GM19467 (cell line): ENCODE measurements around the gene ITPRIP.

Source experiments
- ATAC-seq: cut with Tn5 transposase; IDR thresholded peaks from one replicate; pipeline ENCODE4 v1.9.1; 2021; ENCODE audit warnings: mild to moderate bottlenecking, moderate library complexity; ENCODE audit not compliant: unreplicated experiment

ITPRIP gene, protein sequence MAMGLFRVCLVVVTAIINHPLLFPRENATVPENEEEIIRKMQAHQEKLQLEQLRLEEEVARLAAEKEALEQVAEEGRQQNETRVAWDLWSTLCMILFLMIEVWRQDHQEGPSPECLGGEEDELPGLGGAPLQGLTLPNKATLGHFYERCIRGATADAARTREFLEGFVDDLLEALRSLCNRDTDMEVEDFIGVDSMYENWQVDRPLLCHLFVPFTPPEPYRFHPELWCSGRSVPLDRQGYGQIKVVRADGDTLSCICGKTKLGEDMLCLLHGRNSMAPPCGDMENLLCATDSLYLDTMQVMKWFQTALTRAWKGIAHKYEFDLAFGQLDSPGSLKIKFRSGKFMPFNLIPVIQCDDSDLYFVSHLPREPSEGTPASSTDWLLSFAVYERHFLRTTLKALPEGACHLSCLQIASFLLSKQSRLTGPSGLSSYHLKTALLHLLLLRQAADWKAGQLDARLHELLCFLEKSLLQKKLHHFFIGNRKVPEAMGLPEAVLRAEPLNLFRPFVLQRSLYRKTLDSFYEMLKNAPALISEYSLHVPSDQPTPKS

DNA sequence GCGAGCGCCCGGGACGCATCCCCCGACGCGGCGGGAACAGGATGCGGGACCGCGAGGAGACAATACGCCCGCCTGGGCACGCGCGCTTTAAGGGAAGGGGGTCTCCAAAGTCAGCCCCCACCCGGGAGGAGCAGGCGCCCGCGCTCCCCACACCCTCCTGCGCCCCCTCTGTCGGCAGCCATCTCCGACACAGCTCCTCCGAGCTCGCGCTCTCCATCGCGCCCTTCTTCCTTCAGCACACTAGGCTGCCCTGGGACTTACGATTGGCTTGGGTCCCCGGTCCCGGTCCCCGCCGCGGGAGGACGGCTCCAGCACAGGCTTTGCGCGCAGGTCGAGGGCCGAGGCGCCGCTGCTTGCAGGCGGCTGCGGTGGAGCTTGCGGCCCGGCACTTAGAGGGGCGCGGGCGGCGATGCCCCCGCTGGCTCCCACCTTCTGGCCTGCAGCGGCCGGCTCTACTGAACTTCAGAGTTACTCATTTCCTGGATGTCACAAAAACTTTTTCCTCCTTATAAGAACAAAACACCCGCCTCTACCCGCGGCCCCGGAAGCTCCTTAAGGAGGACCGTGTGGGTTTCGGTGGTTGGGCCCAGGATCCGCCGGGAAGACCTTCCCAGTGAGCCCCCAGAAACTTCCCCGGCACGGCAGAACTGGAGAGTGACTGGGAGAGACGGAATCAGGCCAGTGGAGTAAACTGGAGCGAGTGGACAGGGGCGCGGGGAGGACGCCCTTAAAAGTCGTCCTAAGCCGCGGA is at the start of gene ITPRIP:
ITPRIP (minus strand) TSS at position 481 of the 751 bp plus-strand sequence. CDS start 22,414 bp downstream, outside the sequence.
- peak; percentile 69 for ATAC-seq

DNA sequence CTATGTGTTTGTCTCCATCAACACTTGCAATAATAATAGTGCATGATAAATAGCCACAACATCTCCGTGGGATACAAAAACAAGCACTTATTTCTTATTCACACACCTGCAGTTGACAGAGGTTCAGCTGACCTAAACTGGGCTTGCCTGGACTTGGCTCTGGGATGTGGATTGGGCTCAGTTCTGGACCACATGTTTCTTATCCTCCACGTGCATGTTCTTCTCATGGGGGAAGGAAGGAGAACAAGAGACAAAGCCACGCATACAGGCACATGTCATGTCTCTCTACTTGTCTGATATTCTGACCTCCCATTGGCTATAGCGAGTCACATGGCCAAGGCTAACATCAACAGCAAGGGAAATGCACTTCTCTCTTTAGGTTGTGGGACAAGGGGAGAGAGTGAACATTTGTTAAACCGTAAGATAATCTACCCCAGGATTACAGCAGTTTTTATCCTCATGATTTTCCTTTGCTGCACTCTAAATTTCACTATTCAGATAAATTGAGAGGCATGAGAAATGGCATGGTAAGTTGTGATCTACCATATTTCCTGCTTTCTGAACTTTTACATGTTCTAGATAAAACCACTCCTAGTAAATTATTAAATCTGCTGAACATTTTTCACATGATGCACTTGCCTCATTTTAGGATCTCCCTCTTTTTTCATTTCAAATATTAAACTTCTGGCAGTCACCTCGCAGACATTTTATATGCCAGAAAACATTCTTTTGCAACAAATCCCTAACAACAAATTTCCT is 49.0 kb upstream of the ITPRIP start:
- ATAC-seq = peak; percentile 85

DNA sequence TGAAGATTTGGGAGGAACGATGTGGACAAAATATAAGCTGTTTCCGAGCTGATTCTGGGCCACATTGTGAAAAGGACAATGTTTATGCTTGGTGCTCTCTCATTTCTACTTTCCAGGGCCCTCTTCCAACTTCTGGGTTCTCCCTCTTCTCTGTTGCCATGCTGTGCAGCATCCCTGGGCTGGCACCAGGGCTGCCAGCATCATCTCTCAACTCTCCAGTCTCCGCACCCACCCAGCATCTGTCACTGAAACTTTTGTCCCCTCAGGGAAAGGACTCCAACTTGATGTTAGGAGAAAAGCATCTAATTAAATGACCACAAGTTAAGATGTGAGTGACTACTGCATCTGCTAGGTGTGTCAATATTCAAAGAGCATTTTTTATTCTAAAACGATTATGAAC is 42.1 kb upstream of the ITPRIP start:
- ATAC-seq = no peak

DNA sequence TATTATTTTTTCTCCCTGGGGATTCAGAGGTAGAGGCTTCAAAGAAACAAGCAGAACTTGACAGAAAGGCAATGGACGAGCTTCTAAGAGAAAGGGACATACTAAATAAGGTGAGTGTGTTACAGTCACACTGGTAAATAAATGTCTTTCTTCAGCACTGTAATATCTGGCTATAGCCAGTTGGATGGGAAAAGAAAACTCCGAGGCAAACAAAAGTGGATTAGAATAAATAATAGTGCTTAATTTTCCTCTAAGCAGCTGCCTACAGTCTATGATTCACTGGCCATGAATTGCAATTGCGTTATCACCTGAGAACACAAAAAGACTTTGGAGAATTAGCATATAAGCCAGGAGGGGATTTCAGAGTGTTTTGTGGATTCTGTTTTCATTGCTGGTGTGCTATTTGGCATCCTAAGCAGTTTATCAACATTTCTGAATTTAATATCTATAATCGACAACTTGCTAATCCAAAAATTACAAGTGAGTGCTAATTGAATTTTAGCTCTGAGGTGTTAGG is 38.6 kb upstream of the ITPRIP start:
- no peak for ATAC-seq

DNA sequence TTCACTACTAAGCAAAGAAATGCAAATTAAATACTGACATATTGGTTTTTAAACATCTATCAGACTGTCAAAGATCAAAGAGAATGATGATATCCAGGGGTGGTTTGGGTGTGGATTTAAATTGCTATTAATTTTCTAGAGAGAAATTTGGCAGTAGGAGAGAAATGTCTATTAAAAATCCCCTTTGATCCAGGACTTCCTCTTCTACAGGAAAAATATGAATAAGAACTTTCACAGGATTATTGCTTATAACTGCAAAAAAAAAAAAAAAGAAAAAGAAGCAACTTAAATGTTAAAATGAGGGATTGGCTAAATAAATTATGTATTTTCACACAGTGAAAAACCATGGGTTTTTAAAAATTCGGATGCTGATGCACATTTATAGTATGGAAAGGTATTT is 36.3 kb upstream of the ITPRIP start:
- no peak for ATAC-seq

DNA sequence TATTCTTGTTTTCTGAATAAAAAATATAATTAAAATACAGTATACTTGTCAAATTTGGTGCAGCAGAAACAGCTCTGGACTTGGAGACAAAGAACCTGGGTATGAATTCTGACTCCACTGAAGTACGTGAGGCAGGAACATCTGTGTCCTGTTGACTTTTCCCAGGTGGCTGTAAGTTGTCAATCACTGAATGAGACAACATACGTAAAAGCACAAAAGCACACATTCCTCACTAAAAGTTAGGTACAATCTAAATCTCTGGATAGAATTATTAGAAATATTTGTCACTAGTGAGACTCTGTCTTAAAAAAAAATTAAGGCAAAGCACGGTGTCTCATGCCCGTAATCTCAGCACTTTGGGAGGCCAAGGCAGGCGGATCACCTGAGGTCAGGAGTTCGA is 33.5 kb upstream of the ITPRIP start:
- ATAC-seq = no peak

DNA sequence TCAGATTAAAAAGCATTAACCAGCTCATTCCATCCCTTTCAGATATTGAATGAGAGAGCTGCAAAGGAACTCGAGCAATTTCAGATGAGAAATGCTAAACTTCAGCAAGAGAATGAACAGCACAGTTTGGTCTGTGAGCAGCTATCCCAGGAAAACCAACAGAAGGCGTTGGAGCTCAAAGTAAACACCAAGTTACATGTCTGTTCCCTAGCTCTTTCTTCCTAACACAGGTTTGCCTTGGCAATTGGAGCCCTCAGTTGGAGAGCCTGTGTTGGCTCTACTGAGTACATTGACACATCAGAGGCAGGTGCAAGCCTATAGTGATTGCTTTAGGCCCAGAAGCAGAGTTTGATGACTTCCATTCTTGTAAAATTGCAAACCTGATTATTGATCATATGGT is 30.1 kb upstream of the ITPRIP start:
- ATAC-seq = no peak

DNA sequence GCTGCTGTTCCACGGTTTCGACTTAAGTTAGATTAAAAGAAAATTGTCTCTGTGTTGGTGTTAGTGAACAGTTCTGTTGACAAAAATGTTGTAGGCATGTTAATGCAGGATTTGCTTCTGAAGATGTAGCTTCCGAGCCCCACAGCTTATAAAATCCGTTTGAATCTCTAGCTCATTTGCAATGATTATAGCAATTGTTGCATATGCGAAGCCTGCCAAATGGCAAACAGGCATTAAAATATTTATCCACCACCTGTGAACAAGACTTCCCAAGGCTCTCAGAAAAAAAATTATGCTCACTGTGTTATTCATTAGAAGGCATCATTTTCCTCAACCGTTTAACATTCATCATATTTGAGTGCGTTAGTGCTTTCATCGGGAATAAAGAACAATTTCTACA is 29.6 kb upstream of the ITPRIP start:
- ATAC-seq = no peak

DNA sequence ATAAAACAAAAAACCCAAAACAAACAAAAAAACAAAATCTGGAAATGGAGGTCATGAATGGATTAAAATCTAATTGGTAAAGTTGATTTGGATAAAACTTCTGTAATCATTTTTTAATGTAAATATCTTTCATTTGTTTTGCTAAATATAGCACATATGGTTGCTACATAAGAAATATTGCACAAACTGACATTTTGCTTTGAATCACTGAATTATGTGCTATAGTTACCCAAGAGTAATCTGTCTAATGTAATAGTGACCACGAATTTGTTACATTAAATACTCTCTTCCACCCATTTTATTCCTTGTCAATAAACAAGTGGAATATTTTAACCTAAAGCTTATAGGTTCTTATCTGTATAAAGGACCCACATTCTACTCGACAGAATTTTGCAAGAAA is 21.5 kb upstream of the ITPRIP start:
- ATAC-seq = no peak

DNA sequence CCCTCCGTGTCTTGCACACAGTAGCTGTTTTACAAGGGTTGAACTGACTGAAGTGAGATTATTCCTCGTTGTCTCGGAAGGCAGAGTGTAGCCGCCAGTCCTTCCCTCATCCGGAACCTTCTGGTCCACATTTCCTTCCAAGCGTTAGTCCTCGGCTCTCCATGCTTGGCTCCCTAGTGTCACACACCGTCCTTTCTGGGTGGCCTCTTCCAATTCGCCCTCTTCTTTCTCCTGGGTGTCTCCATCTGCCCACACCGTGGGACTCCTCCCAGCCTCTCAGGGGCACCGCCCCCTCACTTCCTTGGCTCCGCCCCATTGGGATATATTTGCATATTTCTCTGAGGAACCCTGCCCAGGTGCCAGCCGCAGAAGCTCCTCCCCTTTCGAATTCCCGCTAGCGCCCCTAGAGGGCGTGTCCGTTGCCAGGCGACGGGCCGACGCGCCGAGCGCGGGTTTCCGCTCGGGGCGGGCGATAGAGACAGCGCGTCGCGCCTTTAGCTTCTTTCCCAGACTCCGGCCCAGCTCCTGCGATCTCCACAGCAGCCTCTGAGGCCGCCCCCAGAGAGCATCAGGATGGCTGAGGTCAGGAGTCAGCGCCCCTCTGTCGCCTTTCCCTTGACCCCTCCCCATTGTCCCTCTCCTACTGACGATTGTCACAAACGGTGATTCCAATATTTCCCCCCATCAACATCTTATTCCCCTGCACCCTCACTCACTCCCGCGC is 15.2 kb upstream of the ITPRIP start, which contains the start of gene CFAP58:
CFAP58 (plus strand) TSS at position 509 of the 724 bp plus-strand sequence; CDS start at position 574, 65 bp downstream.
- peak; percentile 65 for ATAC-seq

DNA sequence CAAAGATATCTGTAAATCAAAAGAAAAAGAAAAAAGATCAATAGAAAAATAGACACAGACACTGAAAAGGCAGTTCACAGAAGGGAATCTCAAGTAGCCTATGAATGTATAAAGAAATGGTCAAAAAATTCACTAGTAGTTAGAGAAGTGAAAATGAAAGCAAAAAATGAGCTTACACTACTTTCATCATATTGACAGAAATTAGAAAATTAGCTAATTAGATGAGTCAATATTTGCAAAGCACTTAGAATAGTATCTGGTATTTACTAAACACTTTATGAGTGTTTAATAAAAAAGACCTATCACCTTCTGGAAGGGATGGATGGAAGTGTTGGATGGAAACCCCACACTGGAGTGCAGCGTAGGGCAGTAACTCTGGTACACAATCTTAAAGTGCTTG is 13.7 kb upstream of the ITPRIP start:
- ATAC-seq = no peak

DNA sequence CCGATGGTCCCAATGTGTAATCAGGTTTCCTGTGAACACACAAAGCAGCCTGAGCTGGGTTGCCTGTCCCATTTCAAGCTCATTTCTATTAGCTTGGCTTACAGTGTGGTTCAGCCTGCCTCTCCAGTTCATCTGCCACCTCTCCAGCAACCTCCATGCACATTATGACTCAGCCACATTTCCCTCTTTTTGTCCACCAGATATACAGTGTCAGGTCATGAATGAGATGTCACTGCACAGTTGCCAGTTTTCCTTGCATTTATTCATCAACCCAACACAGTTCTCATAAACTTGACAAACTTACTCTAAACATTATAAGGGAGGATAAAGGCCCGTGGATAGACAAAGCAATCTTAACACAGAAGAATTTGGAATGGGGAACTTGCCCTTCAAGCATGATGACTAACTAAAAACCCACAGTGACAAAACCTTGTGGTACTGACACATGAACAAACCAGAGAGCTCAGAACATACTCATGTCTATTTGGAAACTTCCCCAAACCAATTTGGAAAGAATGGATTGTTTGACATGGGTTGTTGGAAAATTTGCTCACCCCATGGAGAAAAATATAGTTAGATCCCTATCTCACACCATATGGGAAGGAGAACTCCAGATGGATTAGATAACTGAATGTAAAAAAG is 12.9 kb upstream of the ITPRIP start:
- no peak for ATAC-seq

DNA sequence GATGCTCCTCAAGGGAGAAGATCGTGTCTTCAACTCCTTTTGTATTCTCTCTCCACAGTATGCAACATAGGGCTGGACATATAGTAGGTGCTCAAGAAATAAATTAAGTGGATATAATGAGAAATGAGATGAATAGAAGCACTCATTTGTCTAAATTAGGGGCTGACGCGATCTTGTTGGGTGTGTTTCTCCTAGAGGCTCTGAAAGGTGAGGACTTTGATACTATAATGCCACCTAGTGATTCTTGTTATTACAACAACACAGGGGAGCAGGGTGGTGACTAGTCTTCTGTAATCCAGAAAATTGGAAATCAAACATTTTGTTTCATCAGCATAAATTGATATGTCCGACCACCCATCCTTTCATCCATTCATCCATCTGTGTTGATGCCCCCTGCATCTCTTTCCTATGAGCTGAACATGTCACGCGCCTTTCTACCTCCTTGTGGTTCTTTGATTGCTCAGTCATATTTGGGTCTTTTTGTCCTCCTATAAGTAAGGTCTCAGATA is 11.9 kb upstream of the ITPRIP start:
- peak; percentile 46 for ATAC-seq

DNA sequence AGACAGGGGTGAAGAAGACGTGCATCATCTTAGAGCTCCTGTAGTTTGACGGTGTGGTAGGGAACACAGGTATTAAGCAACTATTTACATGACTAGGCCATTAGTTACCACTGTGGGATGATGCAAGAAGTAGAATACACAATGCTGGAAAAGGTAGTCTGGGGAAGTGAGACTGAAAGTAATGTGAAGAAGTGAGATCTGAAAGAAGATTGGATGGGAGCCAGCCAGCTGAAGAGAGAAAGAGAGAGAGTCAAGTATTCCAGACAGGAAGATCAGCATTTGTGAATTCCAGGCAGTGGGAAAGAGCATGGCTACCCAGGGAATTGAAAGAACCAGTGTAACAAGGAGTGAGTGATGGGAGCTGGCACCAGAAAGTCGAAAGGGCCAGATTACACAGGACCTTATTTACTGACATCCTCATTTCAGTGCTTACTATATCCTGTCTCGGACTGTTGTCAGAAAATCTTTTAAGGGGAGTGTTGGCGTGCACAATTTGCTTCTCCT is 11.4 kb upstream of the ITPRIP start:
- peak; percentile 40 for ATAC-seq

DNA sequence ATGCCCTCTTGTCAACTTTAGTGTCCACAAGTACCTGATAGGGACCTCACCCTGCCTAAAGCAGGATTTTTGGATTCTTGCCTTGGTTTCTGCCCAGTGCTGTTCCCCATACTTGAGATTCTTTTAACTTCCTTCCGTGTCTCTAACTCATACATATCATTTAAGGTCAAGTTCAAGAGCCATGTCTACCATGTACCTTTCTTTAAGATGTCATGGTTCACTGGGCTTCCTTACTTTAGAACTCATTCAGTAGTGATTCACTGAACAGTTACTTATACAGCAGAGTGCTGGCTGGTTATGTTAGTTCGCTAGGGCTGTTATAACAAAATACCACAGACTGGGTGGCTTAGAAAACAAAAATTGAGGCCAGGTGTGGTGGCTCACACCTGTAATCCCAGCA is 10.3 kb upstream of the ITPRIP start:
- no peak for ATAC-seq

DNA sequence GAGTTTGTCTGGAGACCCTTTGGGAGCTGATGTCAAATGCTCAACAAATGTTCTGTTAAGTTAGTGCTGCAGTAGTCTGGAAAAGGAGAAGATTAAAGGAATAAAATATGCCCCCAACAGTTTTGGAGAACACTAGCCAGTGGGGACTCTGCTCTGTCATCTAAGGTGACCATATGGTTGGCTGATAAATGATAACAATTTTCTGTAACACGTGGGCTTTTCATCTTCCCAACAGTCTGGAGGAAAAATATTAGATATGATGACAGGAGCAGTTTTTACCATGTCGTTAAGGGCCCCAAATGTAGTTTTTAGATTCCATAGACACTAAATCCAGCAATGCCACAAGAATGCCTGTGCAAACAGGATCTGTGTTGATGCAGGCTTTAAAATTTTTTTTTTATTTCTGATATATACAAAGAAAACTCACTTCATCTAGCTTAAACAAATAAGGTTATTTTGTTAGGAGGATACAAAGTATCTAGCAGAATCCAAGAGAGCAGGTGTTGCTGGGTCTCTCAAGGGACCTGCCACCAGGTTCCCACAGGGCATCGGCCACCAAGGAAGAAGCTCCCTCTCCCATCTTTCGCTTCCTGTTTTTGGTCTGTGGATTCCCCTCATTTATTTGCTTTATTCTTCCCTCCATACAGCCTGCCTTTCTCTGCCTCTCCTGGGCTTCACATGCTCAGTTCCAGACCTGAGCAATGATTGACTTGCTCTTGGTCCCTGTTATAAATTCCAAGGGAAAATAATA is 9.2 kb upstream of the ITPRIP start:
- ATAC-seq = no peak

DNA sequence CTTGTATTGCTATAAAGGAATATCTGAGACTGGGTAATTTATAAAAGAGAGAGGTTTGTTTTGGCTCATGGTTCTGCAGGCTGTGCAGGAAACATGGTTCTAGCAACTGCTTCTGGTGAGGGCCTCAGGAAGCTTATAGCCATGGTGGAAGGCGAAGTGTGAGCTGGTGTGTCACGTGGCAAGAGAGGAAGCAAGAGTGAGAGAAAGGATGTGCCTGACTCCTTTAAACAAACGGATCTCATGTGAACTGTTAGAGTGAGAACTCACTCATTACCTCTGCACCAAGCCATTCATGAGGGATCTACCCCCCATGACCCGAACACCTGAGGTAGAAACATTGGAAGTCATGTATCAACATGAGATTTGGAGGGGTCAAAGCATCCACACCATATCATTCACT is 7.7 kb upstream of the ITPRIP start:
- no peak for ATAC-seq

DNA sequence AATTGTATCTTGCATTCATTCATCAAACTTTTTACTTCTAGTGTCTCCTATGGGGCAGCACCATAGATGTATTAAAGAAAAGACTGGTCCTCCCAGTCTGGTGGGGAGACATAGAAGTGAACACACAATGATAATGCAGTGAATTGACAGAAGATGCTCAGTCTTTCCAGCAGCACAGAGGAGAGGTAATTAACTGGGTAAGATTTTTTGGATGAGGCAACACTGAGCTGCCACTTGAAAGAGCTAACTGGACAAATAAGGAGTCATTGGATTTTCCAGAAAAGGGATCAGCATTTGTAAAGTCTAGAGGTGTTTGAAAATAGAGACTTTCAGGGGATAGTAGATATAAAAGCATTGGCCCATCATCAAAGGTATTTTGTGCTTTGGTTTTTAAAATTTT is 7.2 kb upstream of the ITPRIP start:
- no peak for ATAC-seq

DNA sequence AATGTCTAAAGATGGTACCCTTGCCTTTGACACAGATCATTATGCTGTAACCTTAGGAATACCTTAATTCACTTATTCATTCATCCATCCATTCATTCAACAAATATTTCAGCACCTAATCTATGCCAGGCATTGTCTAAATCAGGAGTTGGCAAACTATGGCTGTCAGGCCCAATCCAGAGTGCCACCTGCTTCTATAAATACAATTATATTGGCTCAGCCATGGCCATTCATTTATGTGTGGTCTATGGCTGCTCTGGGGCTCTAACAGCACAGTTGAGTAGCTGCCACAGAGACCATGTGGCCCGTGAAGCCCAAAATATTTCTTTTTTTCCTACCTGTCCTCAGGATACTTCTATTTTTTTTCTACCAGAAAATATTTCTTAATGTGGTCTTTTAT is 6.0 kb upstream of the ITPRIP start:
- ATAC-seq = no peak
